ENCODE data around the gene CD79A. TPM values are rescaled to one million over a fixed set of nuclear protein-coding genes. Genes with fewer than 3 reads are reported as not detected.

The CD79A gene
- total RNA-seq, 4 donors from 2014 or later = 2.3 to 33.0 (median 8.2) TPM; not detected in 1

GRCh38 chr19:41904118-41904870, 27.2 kb downstream of the CD79A start:
- Histone ChIP-seq H3K9me3 (no peaks in the 10 kb centered on the region), H3K36me3 (peaks cover 0 to 53% (median 23%) of the 10 kb centered on the region in 4 donors), H3K4me1 (peaks cover 0 to 21% (median 16%) of the 10 kb centered on the region in 4 donors), H3K27ac (peak overlapping the region; percentile 81 to 91 (median 87)), H3K27me3 (no peaks in the 10 kb centered on the region), H3K4me3 (peak overlapping the region in 3 of 4 donors; percentile 15 to 39 (median 15))
- intact Hi-C loops (cut with DNase I; ENCODE audit: low total_unique reads) = no loop called here
- TF ChIP-seq POLR2A (IDR thresholded peaks at IDR 0.05) = peak; percentile 79
- TF ChIP-seq POLR2AphosphoS5 (IDR thresholded peaks at IDR 0.05) = peak in 2 of 3 donors; percentile 68 to 69
- TF ChIP-seq, protein P1, sequence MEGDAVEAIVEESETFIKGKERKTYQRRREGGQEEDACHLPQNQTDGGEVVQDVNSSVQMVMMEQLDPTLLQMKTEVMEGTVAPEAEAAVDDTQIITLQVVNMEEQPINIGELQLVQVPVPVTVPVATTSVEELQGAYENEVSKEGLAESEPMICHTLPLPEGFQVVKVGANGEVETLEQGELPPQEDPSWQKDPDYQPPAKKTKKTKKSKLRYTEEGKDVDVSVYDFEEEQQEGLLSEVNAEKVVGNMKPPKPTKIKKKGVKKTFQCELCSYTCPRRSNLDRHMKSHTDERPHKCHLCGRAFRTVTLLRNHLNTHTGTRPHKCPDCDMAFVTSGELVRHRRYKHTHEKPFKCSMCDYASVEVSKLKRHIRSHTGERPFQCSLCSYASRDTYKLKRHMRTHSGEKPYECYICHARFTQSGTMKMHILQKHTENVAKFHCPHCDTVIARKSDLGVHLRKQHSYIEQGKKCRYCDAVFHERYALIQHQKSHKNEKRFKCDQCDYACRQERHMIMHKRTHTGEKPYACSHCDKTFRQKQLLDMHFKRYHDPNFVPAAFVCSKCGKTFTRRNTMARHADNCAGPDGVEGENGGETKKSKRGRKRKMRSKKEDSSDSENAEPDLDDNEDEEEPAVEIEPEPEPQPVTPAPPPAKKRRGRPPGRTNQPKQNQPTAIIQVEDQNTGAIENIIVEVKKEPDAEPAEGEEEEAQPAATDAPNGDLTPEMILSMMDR (IDR thresholded peaks at IDR 0.05) = no peak
- in situ Hi-C loops (cut with MboI; ENCODE audit: low pct_ligation_motif_present in 1 of 4, low pct_unique_long_range_greater_than_20kb in 1 of 4, low sequenced_read_pairs in 3 of 4) = no loop called here
- 68% methylated on average over 14 of the region's 30 CpGs; no CpG with 5 or more reads in 1 of the 2 donors for WGBS, 2 donors (ENCODE audit: low coverage in 1 of 2)
- peak; percentile 90 for DNase-seq

GRCh38 chr19:41905273-41906002, 28.4 kb downstream of the CD79A start:
- no peak for DNase-seq
- WGBS, 2 donors (ENCODE audit: low coverage in 1 of 2) = 83% methylated on average over 24 of the region's 24 CpGs; no CpG with 5 or more reads in 1 of the 2 donors
- H3K4me3 ChIP-seq = peak overlapping the region in 3 of 4 donors; percentile 15 to 39 (median 15)

DNA sequence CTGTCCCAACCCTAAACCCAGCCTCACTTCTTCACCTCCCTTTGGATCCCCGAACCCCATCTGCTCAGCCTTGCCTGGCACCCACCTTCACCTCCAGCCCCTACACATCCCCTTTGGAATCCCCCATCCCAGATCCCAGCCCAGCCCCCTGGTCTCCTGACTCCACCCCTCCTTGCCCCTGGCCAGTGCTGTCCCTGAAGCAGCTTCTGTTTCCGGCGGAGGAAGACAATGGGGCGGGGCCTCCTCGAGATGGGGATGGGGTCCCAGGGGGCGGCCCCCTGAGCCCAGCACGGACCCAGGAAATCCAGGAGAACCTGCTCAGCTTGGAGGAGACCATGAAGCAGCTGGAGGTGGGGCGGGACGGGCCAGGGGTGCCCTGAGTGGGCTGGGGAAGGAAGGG, 29.2 kb downstream of the CD79A start:
- intact Hi-C loops (cut with DNase I; ENCODE audit: low total_unique reads) (no loop called here), in situ Hi-C loops (cut with MboI; ENCODE audit: low pct_ligation_motif_present in 1 of 4, low pct_unique_long_range_greater_than_20kb in 1 of 4, low sequenced_read_pairs in 3 of 4) (no loop called here)
- Histone ChIP-seq H3K4me3 (no peak overlapping the region), H3K36me3 (peaks cover 0 to 38% (median 17%) of the 10 kb centered on the region in 4 donors), H3K9me3 (no peaks in the 10 kb centered on the region), H3K4me1 (peaks cover 0 to 21% (median 16%) of the 10 kb centered on the region in 4 donors), H3K27me3 (peaks cover 4% of the 10 kb centered on the region), H3K27ac (no peak overlapping the region)
- 76 to 100% methylated on average over 1 to 9 of the region's 9 CpGs for WGBS, 2 donors (ENCODE audit: low coverage in 1 of 2)
- DNase-seq = no peak
- no peak for TF ChIP-seq POLR2A (IDR thresholded peaks at IDR 0.05)
- no peak for TF ChIP-seq EP300 (IDR thresholded peaks at IDR 0.05; ENCODE audit: low read depth)
- no peak for TF ChIP-seq POLR2AphosphoS5 (IDR thresholded peaks at IDR 0.05)
- TF ChIP-seq, protein P1 (IDR thresholded peaks at IDR 0.05) = no peak

More at GRCh38 chr19:41905273-41906002, 28.4 kb downstream of the CD79A start:
- in situ Hi-C loops (cut with MboI; ENCODE audit: low pct_ligation_motif_present in 1 of 4, low pct_unique_long_range_greater_than_20kb in 1 of 4, low sequenced_read_pairs in 3 of 4) = no loop called here
- TF ChIP-seq POLR2AphosphoS5 (IDR thresholded peaks at IDR 0.05) (peak in 1 of 3 donors; percentile 6), EP300 (IDR thresholded peaks at IDR 0.05; ENCODE audit: low read depth) (no peak), POLR2A (IDR thresholded peaks at IDR 0.05) (no peak)
- TF ChIP-seq, protein P1 (IDR thresholded peaks at IDR 0.05) = no peak
- Histone ChIP-seq H3K27me3 (no peaks in the 10 kb centered on the region), H3K4me1 (peaks cover 0 to 21% (median 16%) of the 10 kb centered on the region in 4 donors), H3K36me3 (peaks cover 0 to 43% (median 20%) of the 10 kb centered on the region in 4 donors), H3K27ac (peak overlapping the region; percentile 77 to 91 (median 83)), H3K9me3 (no peaks in the 10 kb centered on the region)
- intact Hi-C loops (cut with DNase I; ENCODE audit: low total_unique reads) = no loop called here
